Common myeloid progenitor, CD34-positive (primary cell): ENCODE measurements around the gene UTP4.
"Not testable (repeated sequence)": the region's sequence is repeated elsewhere in the genome, so short reads cannot be mapped to it uniquely, and the experiment has no call there.

Experiments used
- CTCF ChIA-PET: fragments of 350-600 bp; sonication (Branson Sonifier 250); formaldehyde crosslinking; loops from one replicate; lab custom pipeline; 2021; ENCODE audit warnings: antibody characterized with exemption; lab: Charles Lee
- POLR2A ChIA-PET: fragments of 350-600 bp; sonication (Branson Sonifier 250); formaldehyde crosslinking; loops from one replicate; lab custom pipeline; 2021; ENCODE audit warnings: antibody characterized with exemption; lab: Charles Lee
- DNase-seq, 3 donors: peaks; one replicate each; pipeline versions ENCODE4 v3.0.0 to v3.0.0-alpha.2; 2013
- H3K27ac ChIP-seq, 2 experiments: 1 replicate in 1 of 2; 2 replicates in 1 of 2; pipeline ENCODE4 v1.7.0; 2013; ENCODE audit warnings: inconsistent platforms in 2 of 2, low read length in 2 of 2, mild to moderate bottlenecking in 2 of 2, low read depth in 1 of 2, moderate library complexity in 1 of 2; ENCODE audit not compliant: severe bottlenecking in 2 of 2, insufficient read depth in 1 of 2, poor library complexity in 1 of 2
- H3K27me3 ChIP-seq, 5 experiments: replicated peaks in 2 of 5; 1 replicate in 3 of 5; 2 replicates in 2 of 5; pipeline versions ENCODE4 v1.6.1 to v1.7.0; 2013; ENCODE audit warnings: low read length in 4 of 5, mild to moderate bottlenecking in 2 of 5, moderate library complexity in 2 of 5, inconsistent platforms in 1 of 5; ENCODE audit not compliant: insufficient read depth in 5 of 5, control insufficient read depth in 4 of 5
- H3K36me3 ChIP-seq, 4 experiments: 1 replicate in 2 of 4; 2 replicates in 2 of 4; pipeline versions ENCODE4 v1.6.1 to v1.7.0; 2013; ENCODE audit warnings: low read length in 3 of 4, control low read depth in 1 of 4, mild to moderate bottlenecking in 1 of 4; ENCODE audit not compliant: control insufficient read depth in 4 of 4, insufficient read depth in 4 of 4
- H3K4me1 ChIP-seq, 4 experiments: 1 replicate in 3 of 4; 2 replicates in 1 of 4; pipeline versions ENCODE4 v1.6.1 to v1.7.1; 2013; ENCODE audit warnings: low read length in 3 of 4, mild to moderate bottlenecking in 3 of 4, control low read depth in 1 of 4, inconsistent platforms in 1 of 4, moderate library complexity in 1 of 4; ENCODE audit not compliant: control insufficient read depth in 4 of 4, insufficient read depth in 4 of 4; ENCODE audit errors: control extremely low read depth in 1 of 4
- H3K4me3 ChIP-seq, 7 experiments: 1 replicate in 4 of 7; 2 replicates in 3 of 7; pipeline versions ENCODE4 v1.5.1 to v1.7.0; 2013; ENCODE audit warnings: mild to moderate bottlenecking in 7 of 7, low read length in 6 of 7, moderate library complexity in 6 of 7, inconsistent platforms in 2 of 7, low read depth in 2 of 7, control low read depth in 1 of 7; ENCODE audit not compliant: insufficient read depth in 4 of 7, control insufficient read depth in 1 of 7; ENCODE audit errors: extremely low read depth in 1 of 7
- H3K9me3 ChIP-seq, 5 experiments: 1 replicate in 4 of 5; 2 replicates in 1 of 5; pipeline versions ENCODE4 v1.6.1 to v1.7.1; 2013; ENCODE audit warnings: low read length in 4 of 5, mild to moderate bottlenecking in 2 of 5, inconsistent platforms in 1 of 5, low read depth in 1 of 5, moderate library complexity in 1 of 5; ENCODE audit not compliant: control insufficient read depth in 4 of 5, insufficient read depth in 2 of 5; ENCODE audit errors: control extremely low read depth in 1 of 5
- WGBS: methylation state at CpG from one replicate; pipeline ENCODE4 v1.1.5; 2013; ENCODE audit not compliant: insufficient coverage; 5-methylcytosine and 5-hydroxymethylcytosine counted together

Gene UTP4

DNA sequence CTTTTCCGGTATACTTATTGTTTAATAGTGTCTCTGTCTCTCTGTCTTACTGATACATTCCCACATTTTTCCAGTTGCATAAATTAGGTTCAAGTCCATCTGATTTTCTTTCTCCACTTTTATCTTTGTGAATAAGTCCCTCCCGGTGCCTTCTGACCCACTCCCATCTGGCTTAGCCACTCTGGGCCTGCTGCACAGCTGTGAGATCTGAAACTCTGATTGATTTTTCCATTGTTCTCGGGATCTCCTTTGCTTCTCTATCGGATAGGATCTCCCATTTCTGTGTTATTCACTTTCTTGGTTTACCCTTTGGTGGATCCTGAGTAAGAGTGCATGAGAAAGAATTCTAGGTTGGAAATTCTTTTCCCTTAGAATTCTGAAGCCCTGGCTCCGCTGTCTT, 8.6 kb downstream of the UTP4 start:
- DNase-seq, result no peak
- Histone ChIP-seq H3K9me3 (no peaks in the 10 kb centered on the region), H3K27ac (peak overlapping the region in 1 of 2 experiments; percentile 29), H3K36me3 (peaks cover 36 to 78% (median 60%) of the 10 kb centered on the region in 4 experiments), H3K27me3 (no peaks in the 10 kb centered on the region), H3K4me1 (no peaks in the 10 kb centered on the region), H3K4me3 (no peak overlapping the region)
- ChIA-PET POLR2A (no interaction called here), CTCF (interaction anchor here (0.6 to 1.9 kb wide), 4 partner anchors 9 to 1147 kb away, joined by 3 to 6 read pairs (median 4); no protein-coding TSS in a partner anchor)
- 96% methylated on average over 3 of the region's 5 CpGs for WGBS

DNA sequence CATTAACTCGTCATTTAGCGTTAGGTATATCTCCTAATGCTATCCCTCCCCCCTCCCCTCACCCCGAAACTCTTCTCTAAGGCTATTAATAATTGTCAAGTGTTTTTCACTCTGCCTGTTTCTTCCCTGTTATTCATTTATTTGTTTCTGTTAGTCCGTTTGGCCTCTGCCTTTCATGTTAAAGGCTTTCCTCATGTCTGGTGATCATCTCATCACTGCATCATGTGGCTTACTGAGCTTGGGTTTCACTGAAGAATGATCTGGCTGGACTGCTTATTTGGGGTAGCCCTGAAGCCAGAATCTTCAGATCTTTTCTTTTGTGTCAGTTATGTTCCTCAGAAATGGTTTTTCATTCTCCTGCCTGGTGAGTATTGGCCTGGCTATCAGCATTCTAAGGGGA, 9.5 kb downstream of the UTP4 start:
- Histone ChIP-seq H3K27me3 (no peaks in the 10 kb centered on the region), H3K27ac (no peak overlapping the region), H3K9me3 (no peaks in the 10 kb centered on the region), H3K4me3 (no peak overlapping the region), H3K4me1 (no peaks in the 10 kb centered on the region), H3K36me3 (peaks cover 36 to 71% (median 57%) of the 10 kb centered on the region in 4 experiments)
- DNase-seq, result no peak
- CTCF ChIA-PET, result no interaction called here
- POLR2A ChIA-PET, result no interaction called here
- WGBS, result no CpG with 5 or more reads among the region's 4 CpGs

DNA sequence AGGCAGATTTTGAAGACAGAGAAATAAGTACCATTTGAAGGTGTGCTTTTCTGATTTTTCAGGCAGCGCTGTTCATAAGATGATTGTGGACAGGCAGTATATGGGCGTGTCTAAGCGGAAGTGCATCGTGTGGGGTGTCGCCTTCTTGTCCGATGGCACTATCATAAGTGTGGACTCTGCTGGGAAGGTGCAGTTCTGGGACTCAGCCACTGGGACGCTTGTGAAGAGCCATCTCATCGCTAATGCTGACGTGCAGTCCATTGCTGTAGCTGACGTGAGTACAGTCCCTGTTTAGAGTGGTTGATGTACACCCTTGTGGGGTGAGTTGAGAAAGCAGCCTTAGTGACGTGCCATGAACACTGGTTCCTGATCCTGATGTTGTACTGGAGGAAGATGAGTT, 10.7 kb downstream of the UTP4 start:
- Histone ChIP-seq H3K27ac (no peak overlapping the region), H3K27me3 (no peaks in the 10 kb centered on the region), H3K4me1 (no peaks in the 10 kb centered on the region), H3K4me3 (no peak overlapping the region), H3K9me3 (no peaks in the 10 kb centered on the region), H3K36me3 (peaks cover 27 to 64% (median 48%) of the 10 kb centered on the region in 4 experiments)
- 98% methylated on average over 9 of the region's 11 CpGs for WGBS
- POLR2A ChIA-PET, result no interaction called here
- DNase-seq, result peak in 2 of 3 donors; percentile 23 to 34
- CTCF ChIA-PET, result no interaction called here

DNA sequence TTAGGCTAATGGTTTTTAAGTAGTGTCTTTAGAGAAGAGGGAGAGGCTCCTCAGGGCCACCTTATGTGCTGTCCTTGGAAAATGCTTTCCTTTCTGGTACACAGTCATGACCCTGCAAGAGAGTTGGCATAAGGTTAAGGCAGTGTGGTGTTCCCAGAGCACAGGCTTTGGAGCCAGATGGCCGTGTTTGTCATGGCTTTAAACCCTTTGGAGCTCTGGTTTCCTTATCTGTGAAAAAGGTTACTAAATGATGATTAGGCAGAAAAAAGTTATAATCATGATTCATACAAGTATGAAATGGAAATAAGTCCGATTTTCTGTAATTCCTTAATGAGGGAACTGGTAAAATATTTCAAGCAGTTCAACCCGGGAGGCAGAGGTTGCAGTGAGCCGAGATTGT, 13.2 kb downstream of the UTP4 start:
- no peaks in the 10 kb centered on the region for H3K9me3 ChIP-seq
- WGBS, result 95% methylated on average over 2 of the region's 4 CpGs
- no peaks in the 10 kb centered on the region for H3K4me1 ChIP-seq
- no peak overlapping the region for H3K4me3 ChIP-seq
- DNase-seq, result no peak
- CTCF ChIA-PET, result interaction anchor here (10.5 kb wide), 1 partner anchor 140 kb away, joined by 155 read pairs; no protein-coding TSS in a partner anchor
- H3K27me3 ChIP-seq, result no peaks in the 10 kb centered on the region
- POLR2A ChIA-PET, result interaction anchor here (0.7 kb wide), 1 partner anchor 88 kb away, joined by 3 read pairs; no protein-coding TSS in a partner anchor
- H3K27ac ChIP-seq, result no peak overlapping the region
- peaks cover 19 to 59% (median 44%) of the 10 kb centered on the region in 4 experiments for H3K36me3 ChIP-seq

DNA sequence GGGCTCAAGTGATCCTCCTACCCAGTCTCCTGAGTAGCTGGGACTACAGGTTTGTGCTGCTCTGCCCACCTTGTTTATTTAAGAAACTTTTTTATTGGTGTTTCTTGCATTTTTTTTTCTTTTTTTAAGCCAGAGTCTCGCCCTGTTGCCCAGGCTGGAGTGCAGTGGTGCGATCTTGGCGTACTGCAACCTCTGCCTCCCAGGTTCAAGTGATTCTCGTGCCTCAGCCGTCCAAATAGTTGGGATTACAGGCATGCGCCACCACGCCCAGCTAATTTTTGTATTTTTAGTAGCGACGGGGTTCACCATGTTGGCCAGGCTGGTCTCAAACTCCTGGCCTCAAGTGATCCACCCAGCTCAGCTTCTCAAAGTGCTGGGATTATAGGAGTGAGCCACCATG, 17.2 kb downstream of the UTP4 start:
- CTCF ChIA-PET, result interaction anchor here (0.9 to 10.5 kb wide), 6 partner anchors 11 to 147 kb away, joined by 3 to 155 read pairs (median 6); no protein-coding TSS in a partner anchor
- H3K36me3 ChIP-seq, result peaks cover 12 to 61% (median 46%) of the 10 kb centered on the region in 4 experiments

DNA sequence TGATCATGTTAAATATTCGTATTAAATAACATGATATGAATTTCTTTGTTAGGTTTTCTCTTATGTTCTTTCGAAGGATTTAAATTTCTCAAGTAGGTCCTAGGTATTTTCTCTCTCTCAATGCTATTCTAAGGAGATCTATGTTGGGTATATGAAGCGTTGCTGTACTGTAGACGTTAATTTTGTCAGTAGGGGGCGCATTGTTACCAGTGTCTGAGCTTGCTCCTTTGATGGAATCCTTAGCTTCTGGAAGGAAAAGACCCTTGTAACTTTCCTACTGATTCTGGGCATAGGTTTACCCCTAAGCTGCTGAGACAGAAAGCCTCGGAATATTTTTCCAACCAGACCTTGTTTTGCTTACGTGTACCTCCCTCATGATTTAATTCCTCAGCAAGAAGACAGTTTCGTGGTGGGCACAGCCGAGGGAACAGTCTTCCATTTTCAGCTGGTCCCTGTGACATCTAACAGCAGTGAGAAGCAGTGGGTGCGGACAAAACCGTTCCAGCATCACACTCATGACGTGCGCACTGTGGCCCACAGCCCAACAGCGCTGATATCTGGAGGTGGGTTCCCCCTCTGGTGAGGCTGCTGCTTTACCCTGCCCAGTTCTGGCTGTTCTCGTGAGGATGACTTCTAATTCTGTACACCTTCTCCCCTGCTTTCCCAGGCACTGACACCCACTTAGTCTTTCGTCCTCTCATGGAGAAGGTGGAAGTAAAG, 17.9 kb downstream of the UTP4 start:
- 86% methylated on average over 11 of the region's 16 CpGs for WGBS
- ChIA-PET POLR2A (interaction anchor here (1.0 kb wide), 1 partner anchor 136 kb away, joined by 5 read pairs; no protein-coding TSS in a partner anchor), CTCF (interaction anchor here (0.6 to 10.5 kb wide), 13 partner anchors 10 to 190 kb away, joined by 3 to 155 read pairs (median 3); no protein-coding TSS in a partner anchor)
- no peak overlapping the region for H3K27ac ChIP-seq
- H3K27me3 ChIP-seq, result no peaks in the 10 kb centered on the region
- H3K36me3 ChIP-seq, result peaks cover 14 to 63% (median 50%) of the 10 kb centered on the region in 4 experiments
- H3K9me3 ChIP-seq, result no peaks in the 10 kb centered on the region
- peak; percentile 69 to 81 (median 74) for DNase-seq
- no peaks in the 10 kb centered on the region for H3K4me1 ChIP-seq
- no peak overlapping the region for H3K4me3 ChIP-seq

More for the DNA sequence above, 17.2 kb downstream of the UTP4 start:
- not testable (repeated sequence) for H3K9me3 ChIP-seq, H3K4me3 ChIP-seq, DNase-seq, H3K27ac ChIP-seq, H3K27me3 ChIP-seq, H3K4me1 ChIP-seq
- POLR2A ChIA-PET, result interaction anchor here (1.0 kb wide), 1 partner anchor 137 kb away, joined by 5 read pairs; no protein-coding TSS in a partner anchor
- over 99% methylated on average over 9 of the region's 9 CpGs for WGBS

DNA sequence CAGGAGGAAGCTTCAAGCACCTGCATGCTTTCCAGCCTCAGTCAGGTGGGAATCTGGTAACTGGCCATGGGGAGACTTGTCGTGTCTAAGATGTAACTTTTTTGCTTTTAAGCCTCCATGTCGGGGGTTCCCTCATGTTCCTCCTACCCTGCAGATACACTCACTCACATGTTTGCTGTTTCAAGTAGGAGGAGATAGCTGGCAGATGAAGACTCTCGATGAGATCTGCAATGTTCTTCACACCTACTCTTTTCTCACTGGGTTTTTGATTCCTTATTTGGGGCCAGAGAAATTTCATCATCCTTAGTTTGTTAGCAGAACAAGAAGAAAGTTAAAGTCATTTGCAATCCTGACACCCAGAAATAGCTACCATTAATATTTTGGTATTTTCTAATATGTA, 24.7 kb downstream of the UTP4 start:
- Histone ChIP-seq H3K4me1 (no peaks in the 10 kb centered on the region), H3K27me3 (no peaks in the 10 kb centered on the region), H3K4me3 (no peak overlapping the region), H3K9me3 (no peaks in the 10 kb centered on the region), H3K27ac (no peak overlapping the region), H3K36me3 (peaks cover 27 to 75% (median 58%) of the 10 kb centered on the region in 4 experiments)
- ChIA-PET POLR2A (no interaction called here), CTCF (interaction anchor here (0.8 to 2.4 kb wide), 4 partner anchors 30 to 131 kb away, joined by 3 to 11 read pairs (median 7); no protein-coding TSS in a partner anchor)
- DNase-seq, result no peak
- WGBS, result 90% methylated on average over 2 of the region's 3 CpGs
